Esophagus muscularis mucosa (tissue), 4 donors: ENCODE measurements around the gene LRRC72. TPM values are rescaled to one million over a fixed set of nuclear protein-coding genes. Genes with fewer than 3 reads are reported as not detected.

Experiments used
- DNase-seq: peaks from one replicate; pipeline ENCODE4 v3.0.0-alpha.2; 2017; ENCODE audit errors: extremely low spot score
- H3K27ac ChIP-seq, 4 donors: fragments of 200-600 bp; sonication (generic); replicated peaks in 1 of 4; 1 replicate in 3 of 4; 2 replicates in 1 of 4; pipeline ENCODE4 v1.5.1; 2016 to 2019; ENCODE audit warnings: mild to moderate bottlenecking in 1 of 4
- H3K27me3 ChIP-seq, 4 donors: fragments of 200-600 bp; sonication (generic); one replicate each; pipeline versions ENCODE4 v1.5.1 to v1.6.0; 2016 to 2019
- H3K36me3 ChIP-seq, 4 donors: fragments of 200-600 bp; sonication (generic); one replicate each; pipeline ENCODE4 v1.5.1; 2016 to 2019
- H3K4me1 ChIP-seq, 4 donors: fragments of 200-600 bp; sonication (generic); one replicate each; pipeline ENCODE4 v1.5.1; 2016 to 2019
- H3K4me3 ChIP-seq, 4 donors: fragments of 200-600 bp; sonication (generic); 1 replicate in 2 of 4; 2 replicates in 2 of 4; pipeline ENCODE4 v1.5.1; 2016 to 2019; ENCODE audit warnings: mild to moderate bottlenecking in 4 of 4, moderate library complexity in 1 of 4
- H3K9me3 ChIP-seq, 4 donors: fragments of 200-600 bp; sonication (generic); 1 replicate in 3 of 4; 2 replicates in 1 of 4; pipeline ENCODE4 v1.5.1; 2016 to 2019
- EP300 ChIP-seq: sonication (generic); formaldehyde crosslinking; IDR thresholded peaks from one replicate; pipeline ENCODE4 v1.6.1; 2017; ENCODE audit warnings: antibody characterized with exemption
- POLR2A ChIP-seq: fragments of 450-650 bp; IDR thresholded peaks from one replicate; pipeline ENCODE4 v1.6.1; 2017; ENCODE audit warnings: antibody characterized with exemption, moderate library complexity, mild to moderate bottlenecking, low read depth
- POLR2AphosphoS5 ChIP-seq, 2 donors: sonication (generic); formaldehyde crosslinking; IDR thresholded peaks; one replicate each; pipeline ENCODE4 v1.6.1; 2017; ENCODE audit warnings: antibody characterized with exemption in 2 of 2
- WGBS: methylation state at CpG from one replicate; pipeline ENCODE4 v1.1.5; 2018; 5-methylcytosine and 5-hydroxymethylcytosine counted together
- intact Hi-C: fragments of 100-400 bp; cut with DNase I; formaldehyde crosslinking; loops from one replicate; pipeline ENCODE4 v1.15.1; 2023
- total RNA-seq, 4 donors: library from RNA; depleted of rRNA; stranded (reverse); fragments of >200 nt; gene quantifications; one replicate each; pipeline versions ENCODE4 v1.1.0 to v1.2.1, GENCODE V29; 2016
- TF ChIP-seq, protein P1 (sequence below), 3 experiments: fragments of 200-600 bp in 2 of 3; fragments of 450-650 bp in 1 of 3; sonication (generic) in 2 of 3; IDR thresholded peaks; one replicate each; pipeline ENCODE4 v1.5.1; 2017 to 2019; ENCODE audit warnings: antibody characterized with exemption in 3 of 3, mild to moderate bottlenecking in 2 of 3, moderate library complexity in 1 of 3

The LRRC72 gene
- total RNA-seq, 4 donors from 2014 or later: not detected

DNA sequence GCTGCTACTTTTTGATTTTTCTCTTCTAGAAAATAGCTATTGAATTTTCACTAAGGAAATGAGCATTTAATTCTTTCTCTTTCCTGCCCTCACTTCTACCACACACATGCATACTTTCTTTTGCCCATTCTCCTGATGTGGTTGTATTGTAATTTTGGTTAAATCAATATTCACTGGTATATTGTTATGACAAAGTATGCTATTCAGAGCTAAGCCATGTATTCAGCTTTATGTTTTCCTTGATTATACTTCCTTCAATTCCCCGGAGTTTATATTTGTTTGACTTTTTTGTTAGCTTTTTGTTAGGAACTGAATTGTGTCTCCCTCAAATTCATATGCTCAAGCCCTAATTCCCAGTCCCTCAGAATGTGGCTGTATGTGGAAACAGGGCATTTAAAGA is 24.0 kb downstream of the LRRC72 start:
- no peaks in the 10 kb centered on the region for H3K4me1 ChIP-seq
- TF ChIP-seq EP300 (no peak), POLR2A (no peak), POLR2AphosphoS5 (IDR thresholded peaks at IDR 0.05) (no peak)
- TF ChIP-seq, protein P1, sequence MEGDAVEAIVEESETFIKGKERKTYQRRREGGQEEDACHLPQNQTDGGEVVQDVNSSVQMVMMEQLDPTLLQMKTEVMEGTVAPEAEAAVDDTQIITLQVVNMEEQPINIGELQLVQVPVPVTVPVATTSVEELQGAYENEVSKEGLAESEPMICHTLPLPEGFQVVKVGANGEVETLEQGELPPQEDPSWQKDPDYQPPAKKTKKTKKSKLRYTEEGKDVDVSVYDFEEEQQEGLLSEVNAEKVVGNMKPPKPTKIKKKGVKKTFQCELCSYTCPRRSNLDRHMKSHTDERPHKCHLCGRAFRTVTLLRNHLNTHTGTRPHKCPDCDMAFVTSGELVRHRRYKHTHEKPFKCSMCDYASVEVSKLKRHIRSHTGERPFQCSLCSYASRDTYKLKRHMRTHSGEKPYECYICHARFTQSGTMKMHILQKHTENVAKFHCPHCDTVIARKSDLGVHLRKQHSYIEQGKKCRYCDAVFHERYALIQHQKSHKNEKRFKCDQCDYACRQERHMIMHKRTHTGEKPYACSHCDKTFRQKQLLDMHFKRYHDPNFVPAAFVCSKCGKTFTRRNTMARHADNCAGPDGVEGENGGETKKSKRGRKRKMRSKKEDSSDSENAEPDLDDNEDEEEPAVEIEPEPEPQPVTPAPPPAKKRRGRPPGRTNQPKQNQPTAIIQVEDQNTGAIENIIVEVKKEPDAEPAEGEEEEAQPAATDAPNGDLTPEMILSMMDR (IDR thresholded peaks at IDR 0.05): no peak
- H3K9me3 ChIP-seq: no peaks in the 10 kb centered on the region
- WGBS: 68% methylated on average over 1 of the region's 1 CpG
- H3K36me3 ChIP-seq: no peaks in the 10 kb centered on the region
- H3K27me3 ChIP-seq: no peaks in the 10 kb centered on the region
- DNase-seq: no peak
- no peak overlapping the region for H3K4me3 ChIP-seq
- no peak overlapping the region for H3K27ac ChIP-seq
- intact Hi-C loops: no loop called here

GRCh38 chr7:16554518-16555236 is 28.1 kb downstream of the LRRC72 start:
- H3K4me1 ChIP-seq: no peaks in the 10 kb centered on the region
- no peaks in the 10 kb centered on the region for H3K9me3 ChIP-seq
- intact Hi-C loops: no loop called here
- no peaks in the 10 kb centered on the region for H3K27me3 ChIP-seq
- H3K36me3 ChIP-seq: no peaks in the 10 kb centered on the region
- H3K4me3 ChIP-seq: no peak overlapping the region
- H3K27ac ChIP-seq: no peak overlapping the region
- WGBS: 85% methylated on average over 10 of the region's 10 CpGs
- TF ChIP-seq POLR2AphosphoS5 (IDR thresholded peaks at IDR 0.05) (no peak), EP300 (no peak), POLR2A (no peak)
- TF ChIP-seq, protein P1 (IDR thresholded peaks at IDR 0.05): no peak
- no peak for DNase-seq

DNA sequence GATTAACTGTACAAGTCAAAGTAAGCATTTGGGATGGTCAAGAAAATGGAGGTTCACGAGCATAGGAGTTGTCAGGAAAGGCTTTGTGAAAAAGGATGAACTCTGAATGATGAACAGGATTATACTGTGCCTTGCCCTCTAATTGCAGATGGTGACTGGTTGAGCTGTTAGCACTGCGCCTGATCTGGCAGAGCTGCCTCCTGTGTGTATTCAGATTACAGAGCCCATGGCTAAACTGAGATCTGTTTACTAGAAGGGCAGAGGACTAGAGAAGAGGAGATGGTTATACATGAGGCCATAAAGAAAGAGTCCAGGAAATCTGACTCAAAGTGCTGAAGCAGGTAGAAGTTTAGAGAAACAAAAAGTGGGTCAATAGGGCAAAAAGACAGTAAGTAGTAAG is 29.7 kb downstream of the LRRC72 start:
- no peaks in the 10 kb centered on the region for H3K27me3 ChIP-seq
- H3K4me1 ChIP-seq: no peaks in the 10 kb centered on the region
- H3K9me3 ChIP-seq: no peaks in the 10 kb centered on the region
- no peaks in the 10 kb centered on the region for H3K36me3 ChIP-seq
- TF ChIP-seq, protein P1 (IDR thresholded peaks at IDR 0.05): no peak
- TF ChIP-seq POLR2AphosphoS5 (IDR thresholded peaks at IDR 0.05): no peak
- TF ChIP-seq POLR2A: no peak
- TF ChIP-seq EP300: no peak
- DNase-seq: no peak
- no peak overlapping the region for H3K4me3 ChIP-seq
- intact Hi-C loops: no loop called here
- H3K27ac ChIP-seq: no peak overlapping the region
- 67% methylated on average over 2 of the region's 2 CpGs for WGBS

GRCh38 chr7:16558761-16559302 is 32.2 kb downstream of the LRRC72 start:
- Histone ChIP-seq H3K36me3 (no peaks in the 10 kb centered on the region), H3K27ac (no peak overlapping the region), H3K27me3 (no peaks in the 10 kb centered on the region), H3K4me1 (peaks cover 0 to 5% (median 0%) of the 10 kb centered on the region in 4 donors), H3K4me3 (no peak overlapping the region), H3K9me3 (no peaks in the 10 kb centered on the region)
- no peak for DNase-seq
- 97% methylated on average over 4 of the region's 4 CpGs for WGBS
- TF ChIP-seq POLR2AphosphoS5 (IDR thresholded peaks at IDR 0.05): no peak
- no peak for TF ChIP-seq EP300
- TF ChIP-seq, protein P1 (IDR thresholded peaks at IDR 0.05): no peak
- TF ChIP-seq POLR2A: no peak
- intact Hi-C loops: no loop called here
